Fibroblast of skin of abdomen (primary cell): ENCODE data around the gene ENTPD7.

Experiments
- DNase-seq: peaks from one replicate; pipeline ENCODE4 v3.0.0-alpha.2; 2013

Gene ENTPD7

DNA sequence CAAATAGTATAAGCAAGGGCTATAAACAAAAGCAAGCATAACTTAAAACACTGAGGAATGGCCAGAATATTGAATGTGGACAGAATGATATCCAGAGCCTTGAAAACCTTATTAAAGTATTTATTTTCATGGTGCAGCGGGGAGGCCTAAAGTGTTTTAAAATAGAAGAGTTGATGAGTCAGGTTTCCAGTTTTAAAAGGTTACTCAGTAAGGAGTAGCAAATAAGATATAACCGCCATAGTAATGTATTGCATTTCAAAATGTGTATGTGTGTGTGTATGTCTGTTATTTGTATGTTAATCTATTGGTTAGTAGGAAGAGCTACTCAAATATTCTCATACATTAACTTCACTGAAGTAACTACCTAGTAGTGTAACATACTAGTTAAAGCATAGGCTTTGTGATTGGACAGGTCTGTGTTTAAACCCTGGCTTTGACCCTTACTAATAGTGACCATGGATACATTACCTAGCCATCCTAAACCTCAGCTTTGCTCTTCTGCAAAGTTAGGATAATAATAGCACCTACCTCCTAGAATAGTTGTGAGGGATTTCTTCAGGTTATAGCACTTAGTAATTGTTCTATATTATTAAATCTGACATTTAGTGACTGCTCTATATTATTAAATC is 89.6 kb downstream of the ENTPD7 start:
- DNase-seq, result no peak

- no peak for DNase-seq
Measured at GRCh38 chr10:99750641-99751040, 91.3 kb downstream of the ENTPD7 start.

DNA sequence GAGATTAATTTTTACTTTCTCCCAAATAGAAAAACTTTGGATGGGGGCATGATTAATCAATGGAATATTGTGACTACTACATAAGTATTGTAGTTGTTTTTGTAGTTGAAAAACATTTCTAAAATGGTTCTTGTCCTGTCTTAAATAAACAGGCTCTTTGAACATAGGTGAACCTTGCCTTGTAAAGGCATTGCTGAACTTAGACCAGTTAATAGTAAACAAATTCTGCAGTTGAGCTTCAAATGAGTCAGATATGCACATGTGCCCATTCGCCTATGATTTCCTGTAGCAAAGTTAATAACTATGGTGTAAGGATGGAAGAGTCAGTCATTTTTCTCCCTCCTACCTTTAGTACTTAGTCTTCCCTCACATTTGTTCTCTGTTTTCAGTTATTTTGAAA is 95.4 kb downstream of the ENTPD7 start:
- DNase-seq, result no peak
